Activated T-helper 9 cell treated with anti-CD3 and anti-CD28 coated beads, Interleukin-2, amount 50 U/mL, for 16 hours (primary cell): ENCODE measurements around the gene MYLK.

Experiments
- DNase-seq: peaks from one replicate; pipeline ENCODE4 v3.0.0-alpha.2; 2020; ENCODE audit warnings: low read depth

Gene MYLK

GRCh38 chr3:123695731-123696640 is 188.1 kb downstream of the MYLK start:
- DNase-seq = no peak

- DNase-seq = no peak
Measured at GRCh38 chr3:123695152-123695551, 189.0 kb downstream of the MYLK start.

- no peak for DNase-seq
Measured at GRCh38 chr3:123694366-123695087, 189.6 kb downstream of the MYLK start.

- DNase-seq = no peak
Measured at GRCh38 chr3:123693584-123694190, 190.4 kb downstream of the MYLK start.

GRCh38 chr3:123692671-123693070 is 191.5 kb downstream of the MYLK start:
- DNase-seq = no peak

- DNase-seq = no peak
Measured at GRCh38 chr3:123692041-123692440, 192.1 kb downstream of the MYLK start.

GRCh38 chr3:123689831-123690230 is 194.3 kb downstream of the MYLK start:
- DNase-seq = no peak

GRCh38 chr3:123688241-123688747 is 195.8 kb downstream of the MYLK start:
- no peak for DNase-seq

GRCh38 chr3:123687286-123687685 is 196.8 kb downstream of the MYLK start:
- no peak for DNase-seq

- no peak for DNase-seq
Measured at GRCh38 chr3:123686251-123686650, 197.9 kb downstream of the MYLK start.

GRCh38 chr3:123685780-123686179 is 198.4 kb downstream of the MYLK start:
- DNase-seq = no peak

GRCh38 chr3:123684636-123685035 is 199.5 kb downstream of the MYLK start:
- DNase-seq = no peak

- no peak for DNase-seq
Measured at GRCh38 chr3:123684209-123684608, 199.9 kb downstream of the MYLK start.

- DNase-seq = no peak
Measured at GRCh38 chr3:123683505-123684154, 200.5 kb downstream of the MYLK start.

GRCh38 chr3:123682781-123683504 is 201.2 kb downstream of the MYLK start:
- no peak for DNase-seq

- no peak for DNase-seq
Measured at GRCh38 chr3:123682302-123682701, 201.8 kb downstream of the MYLK start.

- DNase-seq = no peak
Measured at GRCh38 chr3:123679712-123680386, 204.3 kb downstream of the MYLK start.

- no peak for DNase-seq
Measured at GRCh38 chr3:123678108-123678511, 206.0 kb downstream of the MYLK start.

- DNase-seq = no peak
Measured at GRCh38 chr3:123672429-123673146, 211.5 kb downstream of the MYLK start.

- no peak for DNase-seq
Measured at GRCh38 chr3:123670743-123671142, 213.4 kb downstream of the MYLK start.
